ENCODE measurements around the gene SLC25A14.

The SLC25A14 gene

GRCh38 chrX:130378024-130378669 lies 38.4 kb downstream of the SLC25A14 start:
- no peak for DNase-seq (ENCODE audit: low spot score)

- DNase-seq (ENCODE audit: low spot score) = no peak
These were observed 45.8 kb downstream of the SLC25A14 start, which contains the start of gene GPR119 for GRCh38 chrX:130385520-130385919. TSS of gene GPR119 (minus strand) at chrX:130385674. CDS start at chrX:130385447, 227 bp downstream.

GRCh38 chrX:130386408-130386808 lies 46.7 kb downstream of the SLC25A14 start:
- DNase-seq (ENCODE audit: low spot score) = no peak

DNA sequence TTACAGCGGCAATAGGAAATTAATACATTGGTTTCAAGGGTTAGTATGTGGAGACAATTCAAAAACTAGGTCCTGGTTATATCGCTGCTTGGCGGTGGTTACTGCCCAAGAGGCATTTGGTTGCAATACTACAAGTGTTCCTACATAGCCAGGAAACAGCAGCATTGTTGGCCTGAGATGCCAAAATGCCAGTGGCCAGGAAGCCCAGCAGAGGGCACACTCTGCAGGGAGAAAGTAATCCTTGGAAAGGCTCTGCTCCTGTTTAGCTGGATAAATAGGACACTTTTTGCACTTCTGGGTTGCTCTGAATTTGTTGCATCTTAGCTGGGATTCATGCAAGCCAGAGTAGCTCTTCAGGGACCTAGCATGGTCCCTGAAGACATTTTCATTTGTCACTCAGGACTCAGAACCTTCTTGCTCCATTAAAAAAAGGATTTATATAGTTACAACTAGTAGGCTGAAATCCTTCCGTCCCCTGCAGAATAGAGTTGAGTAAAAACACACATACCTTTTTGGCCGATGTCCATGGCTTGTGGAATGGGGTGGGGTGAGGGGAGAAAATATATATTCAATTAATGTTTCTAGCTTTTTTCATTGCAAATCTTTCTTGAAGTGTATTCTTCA lies 53.8 kb downstream of the SLC25A14 start:
- DNase-seq (ENCODE audit: low spot score) = peak; percentile 39

DNA sequence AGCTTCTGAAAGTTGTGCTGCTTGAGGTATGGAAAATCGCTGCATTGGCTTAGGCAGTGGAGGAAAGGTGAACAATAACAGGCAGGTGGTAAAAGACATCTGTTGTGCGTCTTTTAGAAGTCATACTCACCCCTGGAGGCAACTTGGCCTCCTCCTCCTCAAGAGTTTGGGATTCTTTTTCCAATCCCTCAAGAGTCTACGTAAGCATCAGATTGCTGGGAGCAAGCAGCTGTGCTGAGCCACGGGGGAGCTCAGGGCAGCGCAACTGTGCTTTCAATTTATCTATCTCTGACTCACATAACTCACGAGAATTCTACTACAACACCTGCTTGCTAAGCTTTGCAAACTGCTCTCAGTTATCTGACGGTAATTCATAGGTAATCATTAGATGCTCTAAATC lies 55.6 kb downstream of the SLC25A14 start:
- no peak for DNase-seq (ENCODE audit: low spot score)

DNA sequence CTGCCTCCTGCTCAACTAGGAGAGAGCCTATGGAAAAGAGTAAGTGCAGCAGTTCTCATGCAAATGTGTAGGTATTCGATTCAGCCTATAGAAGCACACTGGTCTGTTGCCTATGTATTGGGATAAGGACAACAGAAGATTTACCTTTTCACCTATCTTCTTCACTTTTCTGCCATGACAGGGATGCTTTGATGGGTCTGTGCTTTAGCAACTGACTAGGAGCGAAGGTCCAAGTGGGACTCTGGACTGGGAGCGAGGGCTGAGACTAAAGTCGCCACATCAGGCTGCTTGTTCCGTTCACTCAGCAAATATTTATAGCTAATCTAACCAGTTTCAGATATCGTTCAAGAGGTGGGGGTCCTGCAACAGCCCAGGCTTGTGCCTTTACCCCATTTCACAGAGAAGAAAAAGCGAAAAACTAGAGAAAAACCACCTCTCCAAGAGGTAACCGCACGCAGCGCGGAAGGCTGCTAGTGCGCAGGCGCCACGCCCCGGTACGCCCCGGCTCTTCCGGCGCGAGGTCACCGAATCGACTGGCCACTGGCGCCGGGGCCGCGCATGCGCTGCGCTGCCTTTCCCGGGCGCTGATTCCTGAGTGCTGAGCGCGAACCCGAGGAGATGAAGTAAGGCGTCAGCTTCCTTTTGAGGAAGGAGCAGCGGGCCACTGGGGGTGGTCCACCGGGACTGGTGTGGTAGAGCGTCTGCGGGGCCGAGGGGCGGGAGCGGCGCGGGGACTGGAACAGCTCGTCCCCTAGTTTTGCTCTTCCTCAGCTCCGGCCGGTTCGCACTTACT lies 61.9 kb downstream of the SLC25A14 start, which contains the start of gene RBMX2:
RBMX2 (plus strand) TSS at position 573 of the 793 bp plus-strand sequence; CDS start at position 619, 46 bp downstream.
- peak; percentile 86 for DNase-seq (ENCODE audit: low spot score)

GRCh38 chrX:130402208-130402684 lies 62.5 kb downstream of the SLC25A14 start:
- no peak for DNase-seq (ENCODE audit: low spot score)

DNA sequence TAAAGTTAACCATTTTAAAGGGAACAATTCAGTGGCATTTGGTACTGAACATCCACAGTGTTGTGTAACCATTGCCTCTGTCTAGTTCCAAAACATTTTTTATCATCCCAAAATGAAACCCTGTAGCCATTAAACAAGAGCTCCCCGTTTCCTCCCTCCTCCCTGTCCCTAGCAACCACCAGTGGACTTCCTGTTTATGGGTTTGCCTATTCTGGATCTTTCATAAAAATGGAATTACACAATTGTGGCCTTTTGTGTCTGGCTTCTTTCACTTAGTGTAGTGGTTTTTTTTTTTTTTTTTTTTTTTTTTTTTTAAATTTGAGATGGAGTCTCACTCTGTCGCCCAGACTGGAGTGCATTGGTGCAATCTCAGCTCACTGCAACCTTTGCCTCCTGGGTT lies 73.7 kb downstream of the SLC25A14 start:
- no peak for DNase-seq (ENCODE audit: low spot score)

- no peak for DNase-seq (ENCODE audit: low spot score)
These were observed 75.1 kb downstream of the SLC25A14 start for GRCh38 chrX:130414800-130415199.

DNA sequence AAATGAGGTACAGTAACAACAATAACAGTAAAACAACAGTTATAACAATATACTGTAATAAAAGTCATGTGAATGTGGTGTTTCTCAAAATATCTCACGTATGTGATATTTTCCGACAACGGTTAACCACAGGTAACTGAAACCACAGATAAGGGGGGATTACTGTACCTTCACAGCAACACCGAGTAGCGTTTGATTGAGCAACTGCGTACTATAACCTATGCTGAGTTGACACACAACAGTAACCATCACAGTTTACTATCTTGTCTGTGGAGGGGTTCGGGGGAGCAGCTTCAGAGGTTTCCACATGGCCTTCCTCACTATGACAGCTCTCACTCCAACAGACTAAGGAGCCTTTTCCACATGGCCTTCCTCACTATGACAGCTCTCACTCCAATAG lies 75.5 kb downstream of the SLC25A14 start:
- no peak for DNase-seq (ENCODE audit: low spot score)

DNA sequence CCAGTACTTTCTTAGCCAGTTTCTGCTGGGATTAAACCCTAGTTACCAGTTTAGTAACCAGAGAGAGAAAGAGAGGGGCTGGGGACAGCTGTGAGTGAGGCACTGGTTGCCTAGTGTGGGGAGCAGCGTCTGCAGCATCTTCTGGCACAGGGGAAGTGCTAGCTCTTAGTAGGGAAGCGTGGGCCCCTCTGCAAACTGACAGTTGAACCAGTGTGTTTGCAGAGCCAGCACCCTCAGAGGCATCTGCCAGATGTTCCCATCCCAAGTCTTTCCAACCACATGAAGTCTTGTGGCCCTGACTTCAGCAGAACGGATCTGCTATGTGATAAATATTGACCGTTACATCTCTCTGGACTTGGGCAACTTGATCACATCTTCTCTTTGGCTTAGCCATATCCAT lies 77.1 kb downstream of the SLC25A14 start:
- DNase-seq (ENCODE audit: low spot score) = no peak

DNA sequence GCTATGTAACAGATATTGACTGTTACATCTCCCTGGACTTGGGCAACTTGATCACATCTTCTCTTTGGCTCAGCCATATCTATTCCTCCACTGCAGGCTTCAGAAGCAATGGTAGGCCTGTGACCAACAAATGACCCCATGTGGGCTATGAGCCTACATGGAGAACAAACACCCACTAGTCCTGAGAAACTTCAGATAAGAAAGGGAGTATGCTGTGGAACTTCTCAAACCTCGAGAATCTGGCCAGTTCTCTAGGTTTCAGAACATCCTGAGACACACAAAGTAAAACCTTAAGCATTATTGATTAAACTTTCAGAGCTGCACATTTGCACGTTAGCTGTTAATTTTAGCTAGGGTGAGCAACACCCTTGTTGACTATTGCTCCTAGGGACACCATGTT lies 78.3 kb downstream of the SLC25A14 start:
- no peak for DNase-seq (ENCODE audit: low spot score)

GRCh38 chrX:130418740-130419139 lies 79.0 kb downstream of the SLC25A14 start:
- no peak for DNase-seq (ENCODE audit: low spot score)

DNA sequence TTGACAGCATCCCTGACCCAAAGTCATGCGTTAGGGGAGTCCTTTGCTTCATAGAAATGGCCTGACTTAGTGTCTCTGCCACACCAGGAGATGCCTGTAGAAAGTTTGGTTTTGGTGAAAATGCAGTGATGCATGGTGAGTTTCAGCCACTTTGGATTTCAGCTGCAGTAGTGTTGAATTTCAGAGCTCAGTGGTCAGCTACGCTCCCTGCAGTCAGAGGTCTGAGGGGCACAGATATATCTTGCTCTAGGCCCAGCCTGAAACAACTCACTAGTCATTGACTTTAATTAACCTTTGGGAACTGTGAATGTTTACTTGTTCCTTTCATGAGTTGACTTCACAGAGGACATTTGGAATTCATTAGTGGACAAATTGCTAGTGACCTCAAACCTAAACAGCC lies 79.5 kb downstream of the SLC25A14 start:
- DNase-seq (ENCODE audit: low spot score) = no peak

Measured in HuH-7 (cell line).